Hindlimb muscle (tissue), 1 donor: Measurements from ENCODE around the gene RIMOC1. TPM values are rescaled to one million over a fixed set of nuclear protein-coding genes. Genes with fewer than 3 reads are reported as not detected.
A peak's percentile ranks its signal among the peaks of the same experiment; 100 is the strongest.

Experiments
- DNase-seq: peaks from one replicate; pipeline ENCODE4 v3.0.0-alpha.2; 2013
- polyA plus RNA-seq: library from polyadenylated mRNA; unstranded; fragments of 120-200 nt; gene quantifications from one replicate; pipeline ENCODE4 v1.2.1, GENCODE V29; 2013; ENCODE audit not compliant: insufficient read length

The RIMOC1 gene, protein sequence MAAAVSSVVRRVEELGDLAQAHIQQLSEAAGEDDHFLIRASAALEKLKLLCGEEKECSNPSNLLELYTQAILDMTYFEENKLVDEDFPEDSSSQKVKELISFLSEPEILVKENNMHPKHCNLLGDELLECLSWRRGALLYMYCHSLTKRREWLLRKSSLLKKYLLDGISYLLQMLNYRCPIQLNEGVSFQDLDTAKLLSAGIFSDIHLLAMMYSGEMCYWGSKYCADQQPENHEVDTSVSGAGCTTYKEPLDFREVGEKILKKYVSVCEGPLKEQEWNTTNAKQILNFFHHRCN
- polyA plus RNA-seq = 14.2 TPM

DNA sequence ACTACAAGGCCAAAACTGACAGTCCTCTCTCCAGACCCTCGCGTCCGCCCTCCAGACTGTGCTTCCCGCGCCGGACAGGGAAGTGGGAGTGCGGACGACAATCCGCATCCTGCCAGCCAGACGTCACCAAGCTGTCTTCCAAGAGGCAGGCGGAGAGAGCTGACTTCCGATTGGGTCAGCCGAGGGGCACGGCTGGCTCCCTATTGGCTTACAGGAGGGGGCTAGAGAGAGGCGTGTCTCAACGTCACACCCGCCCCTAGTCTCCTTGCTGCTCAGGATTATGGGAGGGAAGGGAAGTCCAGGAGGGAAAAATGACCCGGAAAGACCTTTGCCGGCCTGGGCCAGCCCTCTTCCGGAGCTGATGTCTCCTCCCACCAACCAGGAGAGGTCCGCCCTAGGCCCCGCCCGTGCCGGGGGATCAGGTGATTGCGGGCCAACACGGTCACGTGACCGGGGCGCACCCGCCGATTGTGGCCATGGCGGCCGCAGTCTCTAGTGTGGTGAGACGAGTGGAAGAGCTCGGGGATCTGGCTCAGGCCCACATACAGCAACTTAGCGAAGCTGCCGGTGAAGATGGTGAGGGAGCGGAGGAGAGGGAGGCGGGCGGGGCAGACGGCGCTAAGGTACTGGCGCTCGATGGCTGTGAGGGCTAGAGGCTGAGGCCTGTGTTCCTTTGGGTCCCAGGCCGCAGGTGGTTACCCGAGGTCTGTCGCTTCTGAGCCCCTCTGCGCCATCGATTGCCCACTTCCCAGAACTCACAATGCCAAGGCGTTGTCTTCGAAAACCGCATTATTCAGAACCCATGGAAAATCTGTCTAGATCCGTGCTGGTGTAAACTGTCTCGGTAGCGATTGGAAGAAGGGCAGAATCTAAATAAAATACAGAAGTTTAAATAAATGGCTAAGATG is at the start of gene RIMOC1:
Gene RIMOC1, plus strand, starts transcription at position 453 of the 908 bp plus-strand sequence. Its CDS starts 24 bp downstream, at position 477.
- DNase-seq = peak; percentile 99

DNA sequence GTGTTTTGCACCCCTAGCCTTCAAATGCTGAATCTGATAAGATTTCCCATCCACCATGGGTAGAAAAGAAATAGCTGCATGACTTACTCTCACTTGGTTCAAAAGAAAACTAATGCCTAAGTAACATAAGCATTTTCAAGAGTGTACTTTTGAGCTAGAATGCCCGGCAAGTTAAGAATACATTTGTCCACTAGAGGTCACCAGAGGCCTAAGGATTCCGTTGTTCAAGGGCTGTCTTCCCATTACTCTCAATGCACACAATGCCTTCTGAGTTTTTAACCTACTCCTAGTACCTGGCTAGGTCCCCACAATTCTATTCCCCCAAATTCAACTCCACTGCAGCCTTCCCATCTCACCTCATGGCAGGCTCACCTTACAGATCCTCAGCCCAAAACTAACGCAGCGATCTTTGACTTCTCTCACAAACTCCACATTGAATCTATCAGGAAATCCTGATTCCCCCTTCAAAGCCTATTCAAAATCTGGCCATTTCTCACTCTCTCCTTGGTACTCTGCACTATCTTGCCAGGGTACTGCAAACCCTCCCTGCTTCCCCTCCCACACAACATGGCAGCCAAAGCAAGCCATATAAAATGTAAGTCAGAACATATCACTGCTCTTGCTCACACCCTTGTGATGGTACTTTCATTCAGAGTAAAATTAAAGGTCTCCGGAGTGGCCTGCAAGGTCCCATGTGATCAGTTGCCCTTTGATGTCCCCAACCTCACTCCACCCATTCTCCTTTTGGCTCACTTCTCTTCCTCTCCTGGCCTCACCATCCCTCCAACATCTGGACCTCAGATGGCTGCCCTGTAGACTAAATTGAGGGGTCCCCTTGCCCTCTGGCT is 47.3 kb upstream of the RIMOC1 start:
- peak; percentile 69 for DNase-seq

DNA sequence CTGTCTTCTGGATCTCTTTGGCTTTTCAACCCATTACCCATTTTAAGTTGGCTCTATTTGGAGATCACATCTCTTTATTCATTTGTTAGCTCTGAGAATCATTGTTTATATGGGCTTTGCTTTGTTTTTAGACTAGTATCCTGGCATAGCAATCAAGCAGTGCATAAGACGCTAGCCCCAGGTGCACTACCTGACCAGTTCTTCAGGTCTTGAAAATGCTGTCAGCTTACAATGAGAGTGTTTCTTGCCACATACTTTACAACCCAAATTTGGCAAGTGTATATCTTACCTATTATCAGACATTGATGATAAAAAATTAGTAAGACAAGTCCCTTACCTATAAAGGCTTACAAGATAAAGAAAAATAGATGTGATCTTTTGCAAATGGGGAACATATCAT is 46.2 kb upstream of the RIMOC1 start:
- DNase-seq = no peak

DNA sequence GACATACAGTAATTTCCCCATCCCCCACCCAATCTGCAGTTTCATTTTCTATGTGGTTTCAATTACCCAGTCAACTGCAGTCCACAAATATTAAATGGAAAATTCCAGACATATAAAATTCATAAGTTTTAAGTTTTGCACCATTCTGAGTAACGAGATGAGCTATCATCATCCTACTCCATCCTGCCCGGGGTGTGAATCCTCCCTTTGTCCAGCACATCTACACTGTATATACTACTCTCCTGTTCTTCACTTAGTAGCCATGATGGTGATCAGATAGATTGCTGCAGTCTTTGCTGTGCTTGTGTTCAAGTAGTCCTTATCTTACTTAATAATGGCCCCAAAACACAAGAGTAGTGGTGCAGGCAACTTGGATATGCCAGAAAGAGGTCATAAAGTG is 45.3 kb upstream of the RIMOC1 start:
- DNase-seq = no peak

DNA sequence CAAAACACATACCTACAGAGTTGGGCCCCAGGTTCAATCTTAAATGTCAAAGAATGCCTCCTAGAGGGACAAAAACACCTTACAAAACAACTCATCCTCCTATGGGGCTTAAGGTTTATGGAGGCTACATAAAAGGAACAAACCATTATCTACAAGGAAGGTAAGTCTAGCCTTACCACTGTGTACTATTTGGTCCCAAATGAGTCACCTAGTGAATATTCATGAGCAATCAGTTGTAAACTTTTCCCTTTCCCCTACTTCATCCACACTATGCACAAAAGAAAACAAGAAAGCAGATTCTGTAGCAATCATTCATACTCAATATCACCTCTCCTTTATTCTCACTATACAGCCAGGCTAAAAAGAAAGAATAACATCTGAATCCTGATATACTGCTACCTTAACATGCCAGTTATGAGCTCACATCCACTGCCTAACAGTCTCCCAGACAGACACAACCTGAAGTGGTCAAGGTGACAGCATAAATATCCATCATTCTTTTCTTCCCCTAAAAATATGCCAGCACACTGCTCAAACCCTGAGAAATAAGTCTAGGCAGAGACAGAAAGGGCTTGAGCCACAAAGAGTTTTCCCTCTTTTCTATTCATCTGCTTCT is 40.2 kb upstream of the RIMOC1 start:
- DNase-seq = no peak

DNA sequence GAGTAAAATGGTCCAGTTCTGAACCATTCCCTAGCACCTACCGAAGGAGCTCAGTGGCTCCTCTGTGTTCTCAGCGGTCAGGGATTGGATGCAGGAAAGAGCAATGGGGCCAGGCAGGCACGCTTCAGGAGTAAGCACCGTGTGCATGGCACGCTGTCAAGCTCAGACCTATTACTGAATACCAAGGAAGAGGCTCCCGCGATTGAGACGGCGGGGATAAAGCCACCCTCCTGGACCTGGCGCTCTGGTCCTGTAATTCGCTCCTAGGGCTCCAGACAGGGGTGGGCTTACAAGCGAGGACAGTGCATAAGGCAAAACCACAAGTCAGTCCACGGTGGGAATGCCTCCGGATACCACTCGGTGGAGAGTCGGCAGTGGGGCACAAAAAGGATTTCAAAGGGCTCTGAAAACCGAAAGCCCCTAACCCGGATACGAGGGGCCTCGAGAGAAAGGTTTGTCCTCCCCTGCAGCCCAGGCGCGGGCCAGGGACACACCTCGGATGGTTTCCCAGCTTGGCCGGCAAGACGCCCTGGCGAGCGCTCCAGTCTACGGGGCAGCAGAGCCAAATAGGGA is 34.9 kb upstream of the RIMOC1 start:
- no peak for DNase-seq

DNA sequence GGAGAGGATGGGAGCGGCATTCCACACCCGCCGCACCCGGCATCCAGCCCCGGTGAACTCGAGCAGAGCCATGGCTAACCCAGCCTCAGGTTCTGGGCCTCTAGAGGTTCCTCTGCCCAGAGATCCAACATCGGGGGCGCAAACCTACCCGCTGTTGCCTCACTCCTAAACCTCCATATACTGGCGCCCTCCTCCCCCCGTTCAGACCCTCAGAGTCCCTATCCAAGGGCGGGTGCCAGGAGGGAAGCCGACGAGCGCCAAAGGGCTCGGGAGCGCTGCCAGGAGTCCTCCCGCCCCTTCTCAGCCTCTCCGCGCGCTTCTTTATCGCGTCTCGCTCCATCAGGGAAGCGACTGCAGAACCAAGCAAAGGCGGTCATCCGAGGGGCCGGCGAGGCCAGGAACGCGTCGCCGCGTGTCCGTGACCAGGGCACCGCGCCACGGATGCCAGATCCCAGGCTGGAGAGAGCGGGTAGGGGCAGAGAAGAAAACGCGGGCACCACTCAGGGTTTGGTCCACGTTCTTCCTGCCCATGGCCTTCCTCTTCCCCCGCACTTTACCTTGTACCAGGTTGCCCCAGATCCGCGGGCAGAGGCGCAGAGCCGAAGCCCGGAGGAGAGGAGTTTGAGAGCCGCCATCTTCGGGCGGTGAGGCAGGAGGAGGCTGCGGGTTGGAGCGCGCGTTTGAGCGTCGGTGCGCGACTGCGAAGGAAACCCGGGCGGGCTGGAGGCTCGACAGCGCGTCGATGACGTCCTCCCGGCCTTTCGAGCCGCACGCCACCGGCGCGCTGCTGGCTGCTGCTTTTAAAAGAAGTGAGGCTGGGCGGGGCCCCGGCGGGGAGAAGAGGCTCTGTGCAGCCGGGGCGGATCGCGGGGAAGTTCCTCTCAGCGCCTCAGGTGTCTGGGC is 34.2 kb upstream of the RIMOC1 start, which contains the start of gene OXCT1:
Gene OXCT1, minus strand, starts transcription at position 702 of the 903 bp plus-strand sequence. Its CDS starts 67 bp downstream, at position 635.
- DNase-seq = peak; percentile 82

DNA sequence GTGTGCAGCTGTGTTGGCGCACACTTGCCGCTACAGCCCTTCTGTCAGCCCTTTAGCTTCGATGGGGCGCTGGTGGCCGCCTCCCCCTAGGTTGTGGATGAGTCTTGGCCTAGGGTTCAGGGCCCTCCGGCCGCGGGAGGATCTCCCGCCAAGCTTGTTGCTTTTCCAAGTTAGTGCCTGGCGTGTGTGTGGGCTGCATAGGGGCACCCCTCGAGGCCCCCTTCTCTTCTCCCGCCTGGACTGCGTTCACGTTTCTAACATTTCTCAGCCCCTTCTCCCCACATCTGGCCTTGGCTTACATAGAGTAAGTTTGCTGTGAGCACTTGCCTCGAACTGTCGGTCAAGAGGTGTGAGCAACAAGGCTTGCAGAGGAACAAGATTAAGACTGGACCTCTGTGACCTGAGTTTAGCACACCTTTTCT is 33.5 kb upstream of the RIMOC1 start:
- DNase-seq = no peak

DNA sequence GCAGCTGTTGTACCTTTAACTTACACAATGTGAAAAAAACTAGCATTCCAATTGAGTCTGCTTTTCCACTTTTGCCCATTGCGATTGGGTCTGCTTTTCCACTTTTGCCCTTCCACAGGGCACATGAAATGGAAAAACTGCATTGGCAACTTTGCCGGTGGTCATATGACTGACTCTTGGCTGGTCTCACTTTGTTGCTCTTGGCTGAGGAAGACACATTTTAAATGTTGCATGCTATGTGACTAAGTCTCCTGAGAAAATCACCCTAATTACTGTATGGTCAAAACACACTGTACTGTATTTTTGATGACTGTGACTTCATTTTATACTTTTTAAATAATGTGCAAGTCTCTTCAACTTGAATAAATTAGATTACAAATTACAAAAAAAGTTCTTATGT is 32.3 kb upstream of the RIMOC1 start:
- peak; percentile 74 for DNase-seq

DNA sequence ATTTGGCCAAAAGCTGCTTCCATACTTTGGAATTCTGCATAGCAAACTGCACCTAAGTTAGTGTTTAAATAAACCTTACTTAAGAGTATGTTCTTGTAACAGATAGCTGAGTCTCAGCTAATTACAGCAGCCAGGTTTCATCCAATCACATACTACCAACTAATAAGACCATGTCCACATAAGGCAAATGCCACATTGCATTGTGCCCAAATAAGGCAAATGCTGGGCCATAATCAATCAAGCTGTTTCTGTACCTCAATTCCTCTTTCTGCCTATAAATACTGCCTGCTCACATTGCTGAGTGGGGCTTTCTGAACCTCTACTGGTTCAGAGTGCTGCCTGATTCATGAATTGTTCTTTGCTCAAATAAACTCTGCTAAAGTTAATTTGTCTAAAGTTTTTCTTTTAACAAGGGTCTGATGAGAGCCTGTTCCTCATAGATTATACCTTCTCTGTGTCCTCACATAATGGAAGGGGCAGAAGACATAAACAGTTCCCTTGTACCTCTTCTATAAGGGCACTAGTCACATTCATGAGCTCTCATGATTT is 29.6 kb upstream of the RIMOC1 start:
- DNase-seq = no peak

DNA sequence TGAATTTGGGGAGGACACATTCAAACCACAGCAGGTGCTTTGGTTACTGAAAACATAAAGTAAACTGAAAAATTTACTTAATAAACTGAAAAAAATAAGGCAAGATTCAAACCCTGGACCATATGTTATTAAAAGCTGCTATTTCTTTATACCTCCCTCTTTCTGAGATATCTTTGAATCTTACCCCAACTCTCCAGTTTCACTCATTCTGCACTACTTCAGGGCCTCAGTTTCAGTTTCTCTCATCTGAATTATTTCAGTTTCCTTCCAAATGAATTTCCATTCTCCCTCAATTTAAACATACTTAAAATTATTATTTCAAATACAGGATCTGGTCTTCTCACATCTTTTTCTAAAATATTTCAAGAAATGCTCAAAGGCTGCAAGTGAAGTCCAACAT is 29.0 kb upstream of the RIMOC1 start:
- no peak for DNase-seq

DNA sequence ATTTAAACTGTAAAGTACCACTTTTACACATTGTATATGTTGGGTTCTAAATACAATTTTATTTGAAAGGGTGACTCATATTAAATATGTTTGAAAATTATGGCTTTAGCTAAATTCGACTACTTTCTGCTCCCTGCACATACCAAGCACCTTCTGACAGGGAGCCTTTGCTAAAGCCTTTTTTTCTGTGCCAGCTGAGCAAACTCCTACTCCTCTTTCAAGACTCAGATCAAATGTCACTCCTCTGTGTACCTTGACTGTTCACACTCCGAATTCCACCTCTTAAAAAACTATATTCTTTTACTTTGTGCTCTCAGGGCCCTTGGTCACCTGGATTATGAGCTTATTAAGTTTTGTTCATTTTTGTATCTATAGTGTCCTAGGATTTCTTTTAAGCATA is 27.5 kb upstream of the RIMOC1 start:
- DNase-seq = no peak

DNA sequence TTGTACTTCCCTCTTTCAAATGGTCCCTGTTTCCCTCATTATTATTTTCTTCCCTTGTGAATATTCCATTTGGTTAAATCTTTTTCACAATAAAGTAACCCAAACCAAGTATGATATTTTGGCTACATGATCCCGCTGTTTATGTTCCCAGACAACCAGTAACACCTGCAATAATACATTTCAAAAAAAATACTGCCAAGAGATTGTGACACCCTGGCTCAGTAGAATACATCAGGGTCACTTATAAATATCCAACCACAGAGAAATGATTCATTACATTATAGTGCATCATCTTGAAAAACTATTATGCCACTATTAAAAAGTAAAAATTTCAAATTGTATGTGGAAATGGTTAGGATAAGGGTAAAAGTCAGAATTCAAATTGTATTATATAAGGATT is 26.7 kb upstream of the RIMOC1 start:
- DNase-seq = no peak

DNA sequence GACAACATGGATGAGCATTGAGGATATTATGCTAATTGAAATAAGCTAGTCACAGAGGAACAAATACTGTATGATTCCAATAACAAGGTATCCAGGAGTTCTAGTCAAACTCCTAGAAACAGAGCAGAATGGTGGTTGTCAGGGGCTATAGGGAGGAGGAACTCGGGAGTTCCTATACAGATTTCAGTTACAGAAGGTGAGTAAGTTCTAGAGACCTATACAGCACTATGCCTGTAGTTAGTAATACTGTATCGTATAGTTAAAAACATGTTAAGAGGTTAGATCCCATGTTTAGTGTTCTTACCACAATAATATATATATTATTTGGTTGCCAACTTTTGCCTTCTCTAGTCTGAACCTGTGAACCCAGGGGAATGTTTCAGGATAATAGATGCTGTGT is 26.0 kb upstream of the RIMOC1 start:
- DNase-seq = no peak

DNA sequence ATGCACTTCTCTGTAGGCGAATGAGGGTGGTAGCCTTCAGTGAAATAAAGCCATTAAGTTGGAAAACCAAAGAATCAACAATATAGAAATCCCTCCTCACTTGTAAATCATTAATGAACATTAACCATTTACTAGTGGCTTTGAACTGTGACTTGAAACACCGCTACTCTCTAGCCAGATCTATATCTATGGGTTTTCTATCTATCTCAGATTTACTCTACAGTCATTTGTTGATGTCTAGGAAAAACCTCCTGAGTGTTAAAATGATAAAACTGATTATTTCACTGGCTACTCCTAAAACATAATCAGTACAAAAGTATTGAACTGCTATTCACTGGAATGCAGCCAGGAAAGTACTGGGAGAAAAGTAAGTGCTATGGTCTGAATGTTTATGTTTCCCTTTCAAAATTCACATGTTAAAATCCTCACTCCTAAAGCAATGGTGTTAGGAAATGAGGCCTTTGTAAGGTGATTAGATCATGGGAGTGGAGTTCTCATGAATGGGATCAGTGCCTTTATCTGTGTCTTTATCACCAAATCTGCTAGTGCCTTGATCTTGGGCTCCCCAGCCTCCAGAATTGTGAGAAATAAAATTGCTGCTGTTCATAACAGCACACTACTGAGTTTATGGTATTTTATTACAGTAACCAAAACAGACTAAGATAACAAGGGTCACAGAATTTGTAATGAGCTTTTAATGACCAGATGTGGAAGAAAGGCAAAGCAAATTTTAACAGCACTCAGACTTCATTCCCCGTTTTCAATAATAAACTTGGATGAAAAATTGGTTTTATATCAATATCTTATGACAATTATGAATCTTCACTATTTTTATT is 25.3 kb upstream of the RIMOC1 start:
- no peak for DNase-seq

DNA sequence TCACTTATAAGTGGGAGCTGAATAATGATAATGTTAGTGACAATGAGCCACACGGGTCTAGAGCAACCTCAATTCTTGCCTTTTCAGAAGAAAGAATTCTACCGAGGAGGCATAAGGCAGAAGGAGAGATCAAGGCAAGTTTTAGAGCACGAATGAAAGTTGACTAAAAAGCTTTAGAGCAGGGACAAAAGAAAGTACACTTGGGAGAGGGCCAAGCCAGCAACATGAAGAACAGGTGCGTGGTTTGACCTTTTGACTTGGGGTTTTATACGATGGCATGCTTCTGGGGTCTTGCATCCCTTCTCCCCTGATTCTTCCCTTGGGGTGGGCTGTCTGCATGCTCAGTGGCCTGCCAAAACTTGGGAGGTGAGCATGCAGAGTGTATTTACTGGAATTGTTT is 21.4 kb upstream of the RIMOC1 start:
- no peak for DNase-seq

DNA sequence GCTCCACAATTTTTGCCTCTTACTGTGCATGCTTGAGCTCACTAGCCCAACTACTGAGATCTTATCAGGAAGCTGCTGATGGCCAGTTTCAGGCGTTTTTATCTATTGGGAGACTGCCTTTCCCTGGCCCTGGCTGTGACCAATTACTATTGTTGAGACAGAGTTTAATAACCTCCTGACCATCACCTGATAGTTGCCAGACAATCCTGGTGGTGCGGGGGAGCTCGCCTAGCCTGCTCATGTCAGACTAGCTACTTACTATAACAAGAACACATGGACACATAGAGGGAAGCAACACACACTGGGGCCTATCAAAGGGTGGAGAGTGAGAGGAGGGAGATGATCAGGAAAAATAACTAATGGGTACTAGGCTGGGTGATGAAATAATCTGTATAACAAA is 20.9 kb upstream of the RIMOC1 start:
- no peak for DNase-seq

DNA sequence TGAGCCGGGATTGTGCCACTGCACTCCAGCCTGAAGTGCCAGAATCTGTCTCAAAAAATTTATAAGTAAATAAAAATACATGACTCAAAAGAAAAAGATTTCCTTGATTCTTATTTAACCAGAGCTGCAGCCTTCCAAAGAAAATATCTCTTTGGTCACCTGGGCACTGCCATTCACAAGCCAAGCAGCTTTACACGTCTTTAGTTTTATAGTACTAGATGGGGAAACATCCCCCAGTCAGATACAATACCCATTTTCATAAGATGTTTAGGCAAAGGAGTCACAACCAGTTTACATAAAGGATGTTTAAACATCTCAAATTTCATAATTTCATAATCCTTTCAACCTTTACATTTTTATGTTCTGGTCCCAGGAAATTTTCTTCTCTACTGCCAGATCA is 20.2 kb upstream of the RIMOC1 start:
- no peak for DNase-seq

DNA sequence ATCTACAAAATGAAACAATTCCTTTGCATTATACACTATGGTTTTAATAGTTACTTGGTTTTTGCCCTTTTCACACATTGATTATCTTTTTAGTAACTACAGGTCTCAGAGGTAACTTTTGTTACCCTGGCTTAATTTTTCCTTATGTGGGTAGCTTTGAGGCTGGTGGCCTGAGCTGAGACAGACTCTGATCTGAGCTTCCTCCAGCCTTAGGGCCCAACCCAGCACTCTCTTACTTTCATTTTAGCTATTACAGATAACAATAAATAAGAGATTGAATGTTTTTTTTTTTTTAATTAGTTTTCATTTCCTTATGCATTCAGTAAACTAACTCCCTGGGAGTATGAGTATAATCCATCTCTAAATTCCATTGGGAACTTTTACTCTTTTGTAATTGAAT is 18.9 kb upstream of the RIMOC1 start:
- DNase-seq = no peak
